HG03159 (cell line): ENCODE measurements around the gene DYSF.
"Not testable (repeated sequence)": the region's sequence is repeated elsewhere in the genome, so short reads cannot be mapped to it uniquely, and the experiment has no call there.

ENCODE experiments used
- ATAC-seq: cut with Tn5 transposase; IDR thresholded peaks from one replicate; pipeline ENCODE4 v1.9.1; 2021; ENCODE audit warnings: mild to moderate bottlenecking, moderate library complexity; ENCODE audit not compliant: unreplicated experiment

DYSF gene

GRCh38 chr2:71469403-71470398 lies 16.3 kb downstream of the DYSF start:
- no peak for ATAC-seq

GRCh38 chr2:71471276-71471675 lies 17.9 kb downstream of the DYSF start:
- ATAC-seq = no peak

- ATAC-seq = no peak
Observed at GRCh38 chr2:71472019-71472418, 18.7 kb downstream of the DYSF start.

- no peak for ATAC-seq
Observed at GRCh38 chr2:71473346-71474031, 20.1 kb downstream of the DYSF start.

- ATAC-seq = no peak
Observed at GRCh38 chr2:71474116-71474743, 20.9 kb downstream of the DYSF start.

- no peak for ATAC-seq
Observed at GRCh38 chr2:71474744-71475397, 21.5 kb downstream of the DYSF start.

- ATAC-seq = no peak
Observed at GRCh38 chr2:71476495-71476894, 23.1 kb downstream of the DYSF start.

- no peak for ATAC-seq
Observed at GRCh38 chr2:71477231-71477691, 23.9 kb downstream of the DYSF start.

GRCh38 chr2:71478806-71479205 lies 25.4 kb downstream of the DYSF start:
- ATAC-seq = no peak

GRCh38 chr2:71479261-71479660 lies 25.9 kb downstream of the DYSF start:
- ATAC-seq = no peak

- ATAC-seq = no peak
Observed at GRCh38 chr2:71481111-71481510, 27.8 kb downstream of the DYSF start.

GRCh38 chr2:71482055-71482454 lies 28.7 kb downstream of the DYSF start:
- no peak for ATAC-seq

- no peak for ATAC-seq
Observed at GRCh38 chr2:71483246-71483645, 29.9 kb downstream of the DYSF start.

- no peak for ATAC-seq
Observed at GRCh38 chr2:71484354-71484753, 31.0 kb downstream of the DYSF start.

GRCh38 chr2:71486881-71487640 lies 33.7 kb downstream of the DYSF start:
- ATAC-seq = no peak

- not testable (repeated sequence) for ATAC-seq
Observed at GRCh38 chr2:71491551-71491950, 38.2 kb downstream of the DYSF start.

GRCh38 chr2:71492112-71492511 lies 38.8 kb downstream of the DYSF start:
- no peak for ATAC-seq

GRCh38 chr2:71494091-71494490 lies 40.7 kb downstream of the DYSF start:
- ATAC-seq = no peak

GRCh38 chr2:71494523-71495155 lies 41.3 kb downstream of the DYSF start:
- no peak for ATAC-seq
